HEK293 (cell line): Measurements from ENCODE around the gene RPL35.

Experiments used
- CTCF ChIA-PET: fragments of 350-600 bp; formaldehyde crosslinking; extraction: SDS; loops from one replicate; lab custom pipeline; 2021; ENCODE audit warnings: antibody characterized with exemption; lab: Yijun Ruan, JAX
- POLR2A ChIA-PET: fragments of 300-600 bp; formaldehyde crosslinking; extraction: SDS; loops from one replicate; lab custom pipeline; 2020; ENCODE audit warnings: antibody characterized with exemption, inconsistent platforms; lab: Yijun Ruan, JAX
- H3K27ac ChIP-seq: fragments of 200-500 bp; sonication (Bioruptor generic); 2 replicates; pipeline ENCODE4 v1.5.1; 2014; ENCODE audit warnings: low read depth, low read length, control low read depth, inconsistent platforms; ENCODE audit errors: extremely low read depth
- H3K36me3 ChIP-seq, 2 experiments: fragments of 200-500 bp in 1 of 2; sonication (Bioruptor generic) in 1 of 2; 1 replicate in 1 of 2; 2 replicates in 1 of 2; pipeline ENCODE4 v1.5.1; 2014 to 2017; ENCODE audit warnings: inconsistent platforms in 2 of 2, low read length in 2 of 2; ENCODE audit not compliant: control insufficient read depth in 2 of 2, insufficient read depth in 1 of 2
- H3K4me1 ChIP-seq: fragments of 200-500 bp; sonication (Bioruptor generic); 2 replicates; pipeline ENCODE4 v1.5.1; 2014; ENCODE audit warnings: mild to moderate bottlenecking, low read length, inconsistent platforms; ENCODE audit not compliant: control insufficient read depth, insufficient read depth
- H3K4me3 ChIP-seq: 2 replicates; pipeline ENCODE4 v1.5.1; 2011; ENCODE audit warnings: low read depth, mild to moderate bottlenecking, control low read depth, low read length, moderate library complexity
- H3K9me3 ChIP-seq: fragments of 200-500 bp; sonication (Bioruptor generic); 2 replicates; pipeline ENCODE4 v1.5.1; 2014; ENCODE audit warnings: low read depth, low read length, inconsistent platforms; ENCODE audit not compliant: control insufficient read depth, insufficient read depth
- BCL11A ChIP-seq: fragments of 450-650 bp; formaldehyde crosslinking; IDR thresholded peaks from 2 replicates; pipeline ENCODE4 v1.5.1; 2016; ENCODE audit warnings: low read depth, missing biosample characterization, missing genetic modification characterization
- GLIS2 ChIP-seq: fragments of 450-650 bp; formaldehyde crosslinking; IDR thresholded peaks from 2 replicates; pipeline ENCODE4 v1.5.1; 2016; ENCODE audit warnings: missing biosample characterization, missing genetic modification characterization
- IKZF3 ChIP-seq: fragments of 450-650 bp; IDR thresholded peaks from 2 replicates; pipeline ENCODE4 v1.5.0; 2018; ENCODE audit warnings: missing biosample characterization, mild to moderate bottlenecking, missing genetic modification characterization, moderate library complexity
- MYNN ChIP-seq: fragments of 450-650 bp; formaldehyde crosslinking; IDR thresholded peaks from 2 replicates; pipeline ENCODE4 v1.5.1; 2016; ENCODE audit warnings: missing biosample characterization, missing genetic modification characterization, borderline replicate concordance
- OSR2 ChIP-seq: fragments of 450-650 bp; formaldehyde crosslinking; IDR thresholded peaks from 2 replicates; pipeline ENCODE4 v1.5.1; 2016; ENCODE audit warnings: missing biosample characterization, missing genetic modification characterization
- OVOL3 ChIP-seq: fragments of 450-650 bp; formaldehyde crosslinking; IDR thresholded peaks from 2 replicates; pipeline ENCODE4 v1.5.1; 2016; ENCODE audit warnings: missing biosample characterization, missing genetic modification characterization
- REPIN1 ChIP-seq: fragments of 450-650 bp; formaldehyde crosslinking; IDR thresholded peaks from 2 replicates; pipeline ENCODE4 v1.5.1; 2017; ENCODE audit warnings: missing biosample characterization, missing genetic modification characterization, low read depth
- SETDB1 ChIP-seq: IDR thresholded peaks from one replicate; pipeline ENCODE4 v1.6.1; 2017; ENCODE audit warnings: mild to moderate bottlenecking, low read length, moderate library complexity, mixed read lengths; ENCODE audit not compliant: insufficient read length
- WT1 ChIP-seq: fragments of 450-650 bp; formaldehyde crosslinking; IDR thresholded peaks from 2 replicates; pipeline ENCODE4 v1.5.1; 2016; ENCODE audit warnings: missing biosample characterization, missing genetic modification characterization
- ZBTB10 ChIP-seq: fragments of 450-650 bp; formaldehyde crosslinking; IDR thresholded peaks from 2 replicates; pipeline ENCODE4 v1.5.1; 2016; ENCODE audit warnings: missing biosample characterization, missing genetic modification characterization
- ZBTB11 ChIP-seq: fragments of 450-650 bp; formaldehyde crosslinking; conservative IDR thresholded peaks from 2 replicates; pipeline ENCODE4 v1.5.1; 2016; ENCODE audit warnings: low read depth, missing biosample characterization, missing genetic modification characterization
- ZEB2 ChIP-seq: fragments of 450-650 bp; formaldehyde crosslinking; IDR thresholded peaks from 2 replicates; pipeline ENCODE4 v1.5.1; 2016; ENCODE audit warnings: missing biosample characterization, missing genetic modification characterization
- ZNF155 ChIP-seq: fragments of 450-650 bp; formaldehyde crosslinking; IDR thresholded peaks from 2 replicates; pipeline ENCODE4 v1.5.1; 2016; ENCODE audit warnings: missing biosample characterization, missing genetic modification characterization
- ZNF341 ChIP-seq: fragments of 450-650 bp; formaldehyde crosslinking; IDR thresholded peaks from 2 replicates; pipeline ENCODE4; 2016; ENCODE audit warnings: low read depth, missing biosample characterization, missing genetic modification characterization
- ZNF37A ChIP-seq: fragments of 450-650 bp; IDR thresholded peaks from 2 replicates; pipeline ENCODE4 v1.5.1; 2018; ENCODE audit warnings: missing biosample characterization, missing genetic modification characterization
- ZNF449 ChIP-seq: fragments of 450-650 bp; formaldehyde crosslinking; IDR thresholded peaks from 2 replicates; pipeline ENCODE4 v1.5.1; 2017; ENCODE audit warnings: missing biosample characterization, mild to moderate bottlenecking, missing genetic modification characterization, moderate library complexity
- ZNF488 ChIP-seq: fragments of 450-650 bp; formaldehyde crosslinking; IDR thresholded peaks from 2 replicates; pipeline ENCODE4 v1.5.1; 2016; ENCODE audit warnings: missing biosample characterization, missing genetic modification characterization
- ZNF501 ChIP-seq: fragments of 450-650 bp; formaldehyde crosslinking; IDR thresholded peaks from 2 replicates; pipeline ENCODE4 v1.5.1; 2016; ENCODE audit warnings: missing biosample characterization, missing genetic modification characterization
- ZNF654 ChIP-seq: fragments of 450-650 bp; formaldehyde crosslinking; IDR thresholded peaks from 2 replicates; pipeline ENCODE4 v1.5.1; 2016; ENCODE audit warnings: low read depth, missing biosample characterization, missing genetic modification characterization
- ZNF670 ChIP-seq: fragments of 450-650 bp; formaldehyde crosslinking; IDR thresholded peaks from 2 replicates; pipeline ENCODE4 v1.5.1; 2016; ENCODE audit warnings: missing biosample characterization, missing genetic modification characterization, low read depth
- ZNF707 ChIP-seq: fragments of 450-650 bp; formaldehyde crosslinking; IDR thresholded peaks from 2 replicates; pipeline ENCODE4 v1.5.1; 2016; ENCODE audit warnings: missing biosample characterization, missing genetic modification characterization
- ZSCAN30 ChIP-seq: fragments of 450-650 bp; IDR thresholded peaks from 2 replicates; pipeline ENCODE4 v1.5.1; 2018; ENCODE audit warnings: missing biosample characterization, mild to moderate bottlenecking, missing genetic modification characterization, moderate library complexity

Gene RPL35

GRCh38 chr9:124861342-124862229 lies at the start of gene RPL35, which contains the start of gene ARPC5L (continued):
- TF ChIP-seq ZBTB11 (tag by site-specific recombination): peak; percentile 66
- TF ChIP-seq, all 188 proteins: peak for 50

GRCh38 chr9:124908098-124908497 lies 46.3 kb upstream of the RPL35 start:
- peaks cover 3% of the 10 kb centered on the region; the same call in 1 of the 2 replicates for H3K4me1 ChIP-seq
- no peak overlapping the region for H3K4me3 ChIP-seq
- peaks cover 1 to 34% of the 10 kb centered on the region in 2 experiments; a peak in 2 of 3 replicates for H3K36me3 ChIP-seq
- TF ChIP-seq ZEB2 (tag by site-specific recombination): no peak
- TF ChIP-seq ZNF654 (tag by site-specific recombination): no peak
- TF ChIP-seq ZNF501: no peak
- no peak for TF ChIP-seq OVOL3 (tag by site-specific recombination)
- TF ChIP-seq OSR2 (tag by site-specific recombination): no peak
- TF ChIP-seq IKZF3: no peak
- no peak for TF ChIP-seq ZNF37A (tag by site-specific recombination)
- TF ChIP-seq ZSCAN30: no peak
- ChIA-PET CTCF (interaction anchor here (0.7 to 1.2 kb wide), 2 partner anchors 14 to 136 kb away, joined by 3 read pairs; no protein-coding TSS in a partner anchor), POLR2A (no interaction called here)
- H3K27ac ChIP-seq: no peak overlapping the region
- H3K9me3 ChIP-seq: no peaks in the 10 kb centered on the region

GRCh38 chr9:124906966-124907365 lies 45.2 kb upstream of the RPL35 start:
- no peak overlapping the region for H3K27ac ChIP-seq
- ChIA-PET POLR2A (no interaction called here), CTCF (no interaction called here)
- no peak overlapping the region for H3K4me3 ChIP-seq
- H3K9me3 ChIP-seq: no peaks in the 10 kb centered on the region
- H3K4me1 ChIP-seq: peaks cover 3% of the 10 kb centered on the region; the same call in 1 of the 2 replicates
- no peak for TF ChIP-seq MYNN
- no peak for TF ChIP-seq ZNF488 (tag by site-specific recombination)
- no peak for TF ChIP-seq ZBTB10 (tag by site-specific recombination)
- no peak for TF ChIP-seq WT1 (tag by site-specific recombination)
- TF ChIP-seq GLIS2: no peak
- no peak for TF ChIP-seq ZNF670
- TF ChIP-seq ZNF449 (tag by site-specific recombination): no peak
- no peak for TF ChIP-seq REPIN1 (tag by site-specific recombination)
- no peak for TF ChIP-seq ZNF155 (tag by site-specific recombination)
- no peak for TF ChIP-seq ZNF707
- no peak for TF ChIP-seq ZNF341 (tag by site-specific recombination)
- no peak for TF ChIP-seq IKZF3
- no peak for TF ChIP-seq SETDB1
- TF ChIP-seq BCL11A (tag by site-specific recombination): no peak
- H3K36me3 ChIP-seq: peaks cover 3 to 33% of the 10 kb centered on the region in 2 experiments; a peak in 2 of 3 replicates
